NCI-H1092 (cell line): ENCODE data around the gene PRMT9.

ENCODE experiments used
- DNase-seq: peaks from one replicate; lab custom pipeline; 2025; lab: John Stamatoyannopoulos, UW

The PRMT9 gene

GRCh38 chr4:147617841-147618691, 65.9 kb downstream of the PRMT9 start:
- no peak for DNase-seq

DNA sequence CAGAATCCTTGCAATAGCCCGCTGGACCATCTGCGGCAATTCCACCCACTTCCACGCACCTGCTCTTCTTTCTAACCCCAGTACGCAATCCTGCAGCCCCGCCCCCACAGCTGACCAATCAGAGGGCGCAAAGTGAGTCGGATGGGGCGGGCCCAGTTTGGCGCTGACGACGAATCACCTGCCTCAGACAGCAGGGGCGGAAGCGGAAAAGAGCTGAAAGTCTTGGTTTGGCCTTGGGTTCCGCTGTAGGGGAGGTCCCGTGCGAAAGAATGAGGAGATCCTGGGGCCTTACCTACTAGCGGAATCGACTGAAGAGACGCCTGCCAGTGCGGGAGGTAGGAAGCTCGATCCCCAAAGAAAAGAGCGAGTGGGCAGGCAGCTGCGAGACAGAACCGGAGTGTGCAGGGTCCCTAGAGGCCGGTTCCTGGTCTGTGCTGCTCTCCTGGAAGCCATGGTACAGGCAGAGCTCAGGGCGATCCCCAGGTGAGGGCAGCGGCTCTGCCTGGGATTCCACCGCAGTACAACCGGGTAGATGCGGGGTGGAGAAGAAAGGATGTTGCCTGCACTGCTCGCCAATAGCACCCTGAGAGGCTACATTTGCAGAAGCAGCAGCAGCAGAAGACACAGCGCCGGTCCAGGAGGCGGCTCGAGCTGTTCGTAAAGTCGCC, 66.7 kb downstream of the PRMT9 start, which contains the start of gene TMEM184C:
Gene TMEM184C (plus strand): TSS at position 225 of the 668 bp plus-strand sequence. CDS start 560 bp downstream, outside the sequence.
- peak; percentile 93 for DNase-seq

DNA sequence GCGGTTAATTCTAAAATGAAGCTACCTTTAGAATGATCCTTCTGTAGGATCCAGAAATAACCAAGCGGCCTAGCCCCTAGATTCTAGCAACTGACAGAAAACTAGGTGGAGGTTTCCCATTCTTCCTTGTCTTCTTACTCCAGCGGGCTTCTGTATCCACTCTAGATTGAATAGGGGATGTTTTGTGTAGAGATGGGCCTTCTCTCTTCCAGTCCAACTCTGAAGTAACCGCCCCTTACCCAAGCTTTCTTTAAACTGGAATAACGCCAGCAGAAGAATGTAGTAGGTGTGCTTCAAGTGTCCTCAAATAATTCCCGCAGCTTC, 67.2 kb downstream of the PRMT9 start:
- no peak for DNase-seq

DNA sequence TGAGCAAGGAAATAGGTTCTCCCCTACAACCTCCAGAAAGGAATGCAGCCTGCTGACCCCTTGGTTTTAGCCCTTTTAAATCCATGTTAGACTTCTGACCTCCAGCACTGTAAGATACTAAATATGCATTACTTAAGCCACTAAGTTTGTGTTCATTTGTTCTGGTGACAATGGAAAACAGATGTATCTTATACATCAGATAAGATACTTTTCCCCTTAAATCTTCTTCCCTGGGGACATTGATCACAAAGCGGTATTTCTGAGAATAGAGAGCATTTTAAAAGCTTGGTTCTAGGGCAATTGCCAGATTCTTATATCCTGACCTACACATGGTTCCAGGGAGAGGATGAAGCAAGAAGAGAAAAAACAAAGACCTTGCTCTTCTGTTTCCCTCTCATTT, 73.3 kb downstream of the PRMT9 start:
- DNase-seq: no peak

- no peak for DNase-seq
Observed at GRCh38 chr4:147607471-147607870, 76.5 kb downstream of the PRMT9 start.

GRCh38 chr4:147605499-147605898, 78.5 kb downstream of the PRMT9 start:
- no peak for DNase-seq

DNA sequence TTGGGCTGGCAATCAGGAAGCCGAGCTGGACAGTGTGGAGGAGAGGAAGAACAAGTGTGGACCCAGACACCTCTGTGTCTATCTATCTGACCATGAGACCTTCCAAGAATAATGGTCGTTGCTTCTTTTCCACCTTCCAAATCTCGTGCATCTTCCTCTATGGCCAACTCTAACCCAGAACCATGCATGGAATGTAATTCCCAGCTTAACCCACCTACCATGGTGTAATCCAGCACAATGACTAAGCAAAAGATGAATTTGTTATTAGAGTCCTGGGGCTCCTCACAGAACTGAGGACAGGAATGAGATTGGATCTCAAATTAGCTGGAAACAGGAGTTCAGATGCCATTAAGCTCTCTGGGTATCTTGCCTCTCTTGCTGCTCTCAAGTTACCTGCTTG, 84.2 kb downstream of the PRMT9 start:
- DNase-seq: no peak

DNA sequence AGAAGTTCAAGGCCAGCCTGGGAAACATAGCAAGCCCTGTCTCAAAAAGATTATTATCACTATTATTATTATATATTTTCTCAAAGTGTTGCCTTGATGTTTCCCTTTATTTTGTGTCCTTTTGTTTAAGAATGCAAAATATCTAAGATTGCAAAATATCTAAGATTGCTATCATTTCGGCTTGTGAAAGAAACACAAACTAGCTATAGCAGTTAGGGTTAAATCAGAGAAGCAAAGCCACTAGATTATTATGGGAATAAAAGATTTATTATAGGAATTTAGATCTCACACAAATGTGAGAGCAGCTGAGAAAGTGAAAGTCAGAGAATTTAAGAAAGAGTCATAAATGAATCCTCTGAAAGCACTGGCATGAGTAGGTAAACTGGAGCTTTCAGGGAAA, 84.8 kb downstream of the PRMT9 start:
- no peak for DNase-seq

DNA sequence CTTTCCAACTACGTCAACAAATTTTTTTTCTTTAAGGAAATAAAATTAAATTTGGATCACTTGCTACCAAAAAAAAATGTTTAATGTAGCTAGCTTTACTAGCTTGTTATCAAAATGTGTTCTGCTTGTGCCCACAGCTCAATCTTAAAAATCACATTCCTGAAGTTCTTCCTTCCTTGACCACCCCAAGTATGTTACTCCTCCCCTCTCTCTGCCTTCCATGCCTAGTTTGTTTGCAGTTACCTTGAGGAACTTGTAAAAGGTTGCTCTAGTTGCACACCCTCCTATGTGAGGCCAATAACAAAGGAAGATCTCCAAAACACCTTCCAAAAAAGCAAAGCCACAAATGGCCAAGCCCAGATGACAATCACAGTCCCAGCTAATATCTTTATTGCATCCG, 86.4 kb downstream of the PRMT9 start:
- DNase-seq: no peak

DNA sequence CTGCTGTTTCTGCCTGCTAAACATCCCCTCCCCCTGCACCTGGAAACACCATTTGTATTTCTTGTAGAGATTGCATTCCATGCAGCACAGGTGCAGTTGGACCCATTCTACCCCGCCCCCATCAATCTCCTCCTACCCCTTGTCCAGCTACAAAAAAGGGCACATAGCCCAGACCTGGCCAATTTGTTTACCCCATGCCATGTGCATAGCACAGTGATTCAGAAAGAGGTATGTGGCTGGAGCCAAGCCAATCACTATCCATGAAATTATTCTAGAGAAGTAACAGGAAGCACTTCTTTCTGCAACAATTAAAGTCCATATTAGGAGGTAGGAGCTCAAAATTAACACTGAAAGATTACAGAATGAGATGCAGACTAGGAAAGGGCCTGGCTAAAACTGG, 87.0 kb downstream of the PRMT9 start:
- DNase-seq: no peak

DNA sequence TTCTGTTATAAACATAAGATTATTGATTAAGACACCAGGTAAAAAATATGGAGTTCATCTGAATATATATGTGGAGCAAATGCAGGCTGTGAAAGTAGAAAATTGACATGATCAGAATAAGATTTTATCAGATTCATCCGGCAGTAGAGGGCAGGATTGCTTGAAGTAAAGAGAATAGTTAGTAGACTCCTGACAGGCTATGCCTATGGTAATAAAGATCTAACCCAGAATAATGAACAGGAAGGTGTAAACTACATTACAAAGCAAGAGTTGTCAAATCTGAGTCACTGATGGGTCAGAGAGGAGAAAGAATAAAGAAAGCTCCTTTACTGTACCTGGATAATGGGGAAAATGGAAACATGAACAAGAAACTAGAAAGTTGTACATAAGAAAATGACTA, 87.6 kb downstream of the PRMT9 start:
- DNase-seq: no peak

DNA sequence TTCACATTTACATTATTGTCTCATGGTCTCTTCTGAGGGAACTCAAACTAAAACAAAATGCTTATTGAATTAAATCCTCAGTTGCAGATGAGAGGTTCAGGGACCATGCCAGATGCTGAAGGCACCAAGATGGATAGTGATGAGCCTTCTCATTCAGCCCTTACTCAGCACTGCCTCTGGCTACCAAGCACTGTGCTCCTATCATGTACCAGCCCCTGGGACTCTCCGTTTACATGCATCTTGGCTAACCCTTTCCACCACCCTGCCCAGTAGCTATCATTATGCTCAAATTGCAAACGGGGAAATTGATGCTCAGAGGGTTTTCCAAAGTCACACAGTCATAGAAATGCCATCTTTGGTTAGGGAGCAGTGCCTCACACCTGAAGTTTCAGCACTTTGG, 89.4 kb downstream of the PRMT9 start:
- no peak for DNase-seq

DNA sequence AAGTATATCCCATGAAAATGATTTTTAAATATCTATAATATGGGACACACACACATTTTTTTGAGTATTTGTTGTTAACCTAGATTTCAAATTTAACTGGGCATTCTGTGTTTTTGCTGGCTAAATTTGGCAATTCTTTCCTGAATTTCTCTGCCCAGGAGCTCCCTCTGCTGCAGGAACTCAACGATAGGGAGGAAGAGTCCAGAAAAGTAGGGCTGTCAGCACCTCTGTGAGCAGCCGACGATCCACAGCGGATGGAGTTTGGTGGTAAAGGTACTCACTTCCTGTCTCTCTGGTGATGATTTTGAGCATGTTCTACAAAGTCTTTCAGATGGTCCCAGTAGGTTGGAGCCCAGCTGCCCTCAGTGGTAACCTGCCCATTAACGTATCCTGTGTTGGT, 89.9 kb downstream of the PRMT9 start:
- DNase-seq: no peak

DNA sequence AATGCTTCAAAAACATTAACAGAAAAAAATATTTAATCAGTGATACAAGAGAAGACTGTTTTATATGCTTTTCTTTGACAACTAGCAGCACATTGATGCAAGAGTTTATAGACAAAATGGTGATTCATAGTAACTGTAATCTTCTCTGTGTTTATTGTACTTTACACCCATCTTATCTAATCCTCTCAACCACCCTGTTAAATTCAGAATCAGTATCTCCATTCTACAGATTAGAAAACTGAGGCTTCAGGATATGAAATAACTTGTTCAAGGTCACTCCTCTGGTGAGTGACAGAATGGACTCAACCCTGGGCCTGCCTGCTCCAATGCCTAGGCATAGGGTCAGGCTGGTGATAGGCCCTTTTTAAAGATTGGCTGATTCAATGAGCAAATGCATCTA, 92.9 kb downstream of the PRMT9 start:
- DNase-seq: no peak

DNA sequence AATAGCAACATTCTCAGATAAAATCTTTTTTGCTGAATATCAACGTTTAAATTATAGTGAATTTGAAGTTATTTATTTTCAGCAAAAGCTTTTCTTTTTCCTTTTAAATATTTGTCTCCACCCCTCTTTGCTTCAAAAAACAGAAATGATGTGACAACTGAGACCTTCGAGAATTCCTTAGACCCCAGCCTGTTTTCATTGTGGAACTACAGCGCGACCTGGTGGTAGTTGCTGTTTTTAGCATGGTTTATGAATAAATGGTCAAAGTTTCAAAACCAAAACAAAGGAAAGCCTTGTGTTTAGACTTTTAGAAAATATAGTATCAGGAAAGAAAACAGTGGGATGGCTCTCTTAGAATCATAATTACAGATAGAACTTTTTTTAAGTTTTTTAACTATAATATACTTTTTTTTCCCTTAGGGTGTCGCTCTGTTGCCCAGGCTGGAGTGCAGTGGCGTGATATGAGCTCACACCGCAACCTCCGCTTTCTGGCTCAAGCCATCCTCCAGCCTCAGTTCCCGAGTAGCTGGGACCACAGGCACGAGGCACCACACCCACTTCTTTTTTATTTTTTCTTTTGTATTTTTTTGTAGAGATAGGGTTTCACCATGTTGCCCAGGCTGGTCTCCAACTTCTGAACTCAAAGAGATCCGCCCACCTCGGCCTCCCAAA, 93.6 kb downstream of the PRMT9 start:
- DNase-seq: peak; percentile 14

GRCh38 chr4:147589586-147589985, 94.4 kb downstream of the PRMT9 start:
- DNase-seq: no peak
